RWPE1 (cell line): ENCODE data around the gene BCL7C.

Experiments used
- CTCF ChIA-PET: fragments of 350-600 bp; sonication (Branson Sonifier 250); formaldehyde crosslinking; extraction: SDS; loops from one replicate; lab custom pipeline; 2021; lab: Yijun Ruan, JAX
- POLR2A ChIA-PET: fragments of 400-600 bp; formaldehyde crosslinking; extraction: SDS; loops from one replicate; lab custom pipeline; 2020; ENCODE audit warnings: antibody characterized with exemption; ENCODE audit not compliant: low non-redundant PET; lab: Yijun Ruan, JAX
- DNase-seq: peaks from one replicate; pipeline ENCODE4 v3.0.0; 2012; ENCODE audit warnings: low spot score
- H3K27ac ChIP-seq: fragments of 450-650 bp; 2 replicates; pipeline ENCODE4 v1.5.1; 2017
- TF ChIP-seq, protein P1 (sequence below): fragments of 450-650 bp; conservative IDR thresholded peaks from 2 replicates; pipeline ENCODE4 v1.5.1; 2017; ENCODE audit warnings: low read depth, mild to moderate bottlenecking

The BCL7C gene

DNA sequence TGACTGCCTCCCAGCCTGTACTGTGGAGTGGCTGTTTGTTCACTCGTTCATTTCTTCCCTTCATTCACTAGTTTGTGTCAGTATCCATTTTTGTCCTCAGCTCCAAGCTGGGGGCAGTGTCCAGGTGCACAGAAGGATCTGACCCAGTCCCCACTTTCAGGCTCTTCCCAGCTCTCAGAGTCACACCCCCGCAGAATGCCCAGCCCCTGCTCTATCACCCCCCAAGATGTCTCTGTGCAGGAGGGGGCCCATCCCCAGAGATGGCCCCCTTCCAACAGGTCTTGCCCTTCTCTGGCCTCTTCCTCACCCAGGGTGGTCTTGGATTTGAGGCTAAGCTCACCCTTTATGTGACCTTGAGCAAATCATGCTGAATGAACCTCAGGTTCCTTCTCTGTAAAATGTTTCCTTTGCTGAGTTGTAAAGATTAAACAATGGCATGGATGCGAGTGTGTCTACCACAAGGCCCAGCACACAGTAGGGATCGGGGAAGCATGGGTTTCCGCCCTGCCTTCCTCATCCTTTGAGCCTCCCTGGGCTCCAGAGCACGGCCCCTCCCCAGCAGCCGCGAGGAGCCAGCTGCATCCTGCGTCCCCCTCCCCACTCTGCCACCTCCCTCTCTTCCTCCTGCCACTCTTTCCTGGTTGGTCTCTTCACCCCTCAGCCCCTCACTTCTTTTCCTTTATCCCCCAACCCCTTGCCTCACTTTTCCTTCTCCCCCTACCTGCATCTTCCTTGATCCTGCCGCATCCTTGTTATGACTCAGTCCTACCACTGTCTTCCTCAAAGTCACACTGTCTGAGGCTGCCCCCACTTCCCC lies 32.3 kb upstream of the BCL7C start:
- DNase-seq, result no peak
- TF ChIP-seq, protein P1, sequence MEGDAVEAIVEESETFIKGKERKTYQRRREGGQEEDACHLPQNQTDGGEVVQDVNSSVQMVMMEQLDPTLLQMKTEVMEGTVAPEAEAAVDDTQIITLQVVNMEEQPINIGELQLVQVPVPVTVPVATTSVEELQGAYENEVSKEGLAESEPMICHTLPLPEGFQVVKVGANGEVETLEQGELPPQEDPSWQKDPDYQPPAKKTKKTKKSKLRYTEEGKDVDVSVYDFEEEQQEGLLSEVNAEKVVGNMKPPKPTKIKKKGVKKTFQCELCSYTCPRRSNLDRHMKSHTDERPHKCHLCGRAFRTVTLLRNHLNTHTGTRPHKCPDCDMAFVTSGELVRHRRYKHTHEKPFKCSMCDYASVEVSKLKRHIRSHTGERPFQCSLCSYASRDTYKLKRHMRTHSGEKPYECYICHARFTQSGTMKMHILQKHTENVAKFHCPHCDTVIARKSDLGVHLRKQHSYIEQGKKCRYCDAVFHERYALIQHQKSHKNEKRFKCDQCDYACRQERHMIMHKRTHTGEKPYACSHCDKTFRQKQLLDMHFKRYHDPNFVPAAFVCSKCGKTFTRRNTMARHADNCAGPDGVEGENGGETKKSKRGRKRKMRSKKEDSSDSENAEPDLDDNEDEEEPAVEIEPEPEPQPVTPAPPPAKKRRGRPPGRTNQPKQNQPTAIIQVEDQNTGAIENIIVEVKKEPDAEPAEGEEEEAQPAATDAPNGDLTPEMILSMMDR, result no peak
- POLR2A ChIA-PET, result no interaction called here

DNA sequence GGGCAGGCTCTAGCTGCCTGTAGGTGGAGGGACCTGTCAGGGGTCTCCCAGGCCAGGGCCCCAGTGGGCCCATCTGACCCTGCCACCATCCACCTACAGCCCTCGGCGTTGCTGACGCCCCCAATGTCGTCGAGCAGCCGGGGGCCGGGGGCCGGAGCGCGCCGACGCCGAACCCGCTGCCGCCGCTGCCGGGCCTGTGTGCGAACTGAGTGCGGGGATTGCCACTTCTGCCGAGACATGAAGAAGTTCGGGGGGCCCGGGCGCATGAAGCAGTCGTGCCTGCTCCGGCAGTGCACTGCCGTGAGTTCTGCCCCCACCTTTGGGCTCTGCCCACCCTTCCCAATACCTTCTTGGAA lies 31.7 kb upstream of the BCL7C start:
- ChIA-PET CTCF (interaction anchor here (2.4 kb wide), 1 partner anchor 16 kb away, joined by 13 read pairs; no protein-coding TSS in a partner anchor), POLR2A (no interaction called here)
- H3K27ac ChIP-seq, result peak overlapping the region; percentile 94
- TF ChIP-seq, protein P1, result no peak
- no peak for DNase-seq

More for the DNA sequence above, 32.3 kb upstream of the BCL7C start:
- CTCF ChIA-PET, result interaction anchor here (2.1 kb wide), 1 partner anchor 16 kb away, joined by 10 read pairs; no protein-coding TSS in a partner anchor
- peak overlapping the region; percentile 94 for H3K27ac ChIP-seq

DNA sequence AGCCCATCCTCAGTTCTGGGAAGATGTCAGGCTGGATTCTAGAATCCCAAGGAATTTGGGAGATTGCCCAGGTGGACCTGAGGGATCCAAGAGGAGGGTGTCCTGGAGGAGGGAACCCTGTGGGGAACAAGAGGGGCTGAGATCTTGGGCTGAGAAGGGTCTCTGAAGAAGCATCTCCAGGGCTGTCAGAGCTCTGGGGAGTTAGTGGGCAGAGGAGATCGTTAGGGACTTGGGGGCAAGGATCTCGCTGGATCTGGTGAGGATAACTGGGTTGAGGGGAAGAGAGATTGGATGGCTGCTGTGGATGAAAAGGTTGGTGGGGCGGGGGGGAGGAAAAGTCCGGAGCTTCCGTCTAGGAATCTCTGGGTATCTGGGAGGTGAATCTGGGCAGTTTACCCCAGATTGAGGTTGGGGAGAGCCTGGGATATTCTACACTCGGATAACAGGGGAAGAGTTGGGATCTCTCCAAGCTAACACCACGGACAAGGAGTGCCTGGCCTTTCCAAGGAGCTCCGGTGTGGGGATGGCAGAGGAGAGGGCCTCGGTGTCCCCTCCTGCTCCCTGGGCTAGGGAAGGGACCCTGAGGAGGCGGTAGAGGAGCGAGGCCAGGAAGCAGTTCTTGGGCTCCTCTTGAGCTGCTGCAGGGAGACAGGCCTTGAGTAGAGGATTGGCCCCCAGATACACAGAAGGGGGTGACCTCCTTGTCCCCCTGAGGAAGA lies 31.2 kb upstream of the BCL7C start:
- H3K27ac ChIP-seq, result peak overlapping the region; percentile 94
- POLR2A ChIA-PET, result no interaction called here
- CTCF ChIA-PET, result interaction anchor here (2.0 to 2.4 kb wide), 2 partner anchors 17 to 80 kb away, joined by 5 to 13 read pairs; no protein-coding TSS in a partner anchor
- DNase-seq, result no peak
- TF ChIP-seq, protein P1, result no peak

DNA sequence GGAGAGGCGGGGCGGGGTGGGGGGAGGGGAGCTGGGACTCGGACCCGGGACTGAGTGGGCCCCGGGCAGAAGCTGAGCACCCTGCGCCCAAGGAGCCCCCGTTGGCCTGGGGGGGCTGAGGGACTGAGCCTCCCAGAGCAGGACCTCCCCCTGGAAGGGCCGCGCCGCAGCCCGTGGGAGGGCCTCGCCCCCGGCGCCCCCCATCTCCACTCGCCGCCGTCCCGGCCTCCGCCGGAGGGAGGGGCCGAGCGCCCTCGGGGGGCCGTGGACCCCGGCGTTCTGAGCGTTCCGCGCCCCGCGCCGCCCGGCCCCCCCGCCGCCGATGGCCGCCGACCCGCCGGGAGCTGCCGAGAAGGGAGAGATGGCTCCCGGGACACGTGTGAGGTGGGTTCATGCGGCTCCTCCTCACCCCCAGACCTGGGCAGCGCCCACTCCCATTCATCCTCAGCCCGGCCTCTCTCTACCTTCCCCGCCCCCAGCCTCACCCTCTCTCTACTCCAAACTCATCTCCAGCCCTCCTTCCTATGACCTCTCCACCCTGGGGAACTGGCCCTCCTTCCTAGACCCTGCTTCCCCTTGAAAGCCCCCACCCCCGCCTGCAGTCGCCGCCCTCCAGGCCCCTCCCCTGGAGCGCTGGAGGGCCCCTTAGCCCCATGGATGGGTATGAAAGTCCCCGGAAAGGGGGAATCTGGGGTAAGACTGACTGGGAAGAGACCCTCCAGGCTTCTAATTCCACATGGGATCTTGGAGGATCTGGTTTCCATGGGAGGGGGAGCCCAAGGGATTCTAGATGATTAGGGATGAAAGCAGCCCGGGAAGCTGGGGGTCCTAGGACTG lies 30.4 kb upstream of the BCL7C start:
- CTCF ChIA-PET, result interaction anchor here (2.0 to 2.4 kb wide), 2 partner anchors 18 to 80 kb away, joined by 5 to 13 read pairs; no protein-coding TSS in a partner anchor
- no peak for DNase-seq
- TF ChIP-seq, protein P1, result no peak
- peak overlapping the region; percentile 94 for H3K27ac ChIP-seq
- POLR2A ChIA-PET, result no interaction called here

DNA sequence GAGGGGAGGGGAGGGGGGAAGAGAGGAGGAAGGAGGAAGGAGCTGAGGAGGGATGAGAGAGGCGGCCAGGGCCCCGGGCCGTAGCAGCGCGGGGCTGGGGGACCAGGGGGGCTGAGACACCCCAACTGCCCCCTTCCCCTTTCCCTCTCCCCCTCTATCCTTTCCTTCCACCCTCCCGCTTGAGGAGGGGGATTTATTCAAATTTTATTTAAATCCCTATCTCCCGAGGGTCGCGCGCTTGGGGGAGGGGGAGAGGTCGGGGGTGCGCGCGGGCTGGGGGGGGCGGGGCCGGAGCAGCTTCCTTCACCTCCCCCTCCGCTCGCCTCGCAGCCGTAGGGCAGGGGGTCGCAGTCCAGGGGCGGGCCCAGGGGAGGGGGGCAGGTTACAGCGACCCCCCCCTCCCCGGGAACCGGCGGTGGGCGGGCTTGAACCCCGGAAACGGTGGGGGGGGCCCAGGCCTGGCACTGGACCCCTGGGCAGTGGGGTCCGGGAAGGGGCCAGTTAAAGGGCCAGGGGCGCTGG lies 29.7 kb upstream of the BCL7C start, which contains the start of gene FBXL19:
FBXL19 (plus strand) TSS at position 19 of the 522 bp plus-strand sequence. CDS start 2,183 bp downstream, outside the sequence.
- POLR2A ChIA-PET, result no interaction called here
- peak within 1 kb of the TSS; percentile 94 for H3K27ac ChIP-seq
- no peak for DNase-seq
- CTCF ChIA-PET, result interaction anchor here (2.0 to 2.4 kb wide), 2 partner anchors 18 to 79 kb away, joined by 5 to 13 read pairs; no protein-coding TSS in a partner anchor
- TF ChIP-seq, protein P1, result no peak
